ENCODE data around the gene KRT35.
"Not testable (repeated sequence)": the region's sequence is repeated elsewhere in the genome, so short reads cannot be mapped to it uniquely, and the experiment has no call there.

The KRT35 gene

GRCh38 chr17:41442739-41443138 lies 38.2 kb downstream of the KRT35 start:
- no peaks in the 10 kb centered on the region for H3K36me3 Mint-ChIP-seq
- no peak for DNase-seq
- H3K9me3 Mint-ChIP-seq, result no peaks in the 10 kb centered on the region
- no peaks in the 10 kb centered on the region for H3K4me1 Mint-ChIP-seq
- H3K4me3 Mint-ChIP-seq, result no peak overlapping the region
- peaks cover 27% of the 10 kb centered on the region for H3K27me3 Mint-ChIP-seq
- no peak overlapping the region for H3K27ac Mint-ChIP-seq
- CTCF ChIA-PET, result no interaction called here

- H3K27ac Mint-ChIP-seq, result no peak within 1 kb of the TSS
- no peak within 1 kb of the TSS for H3K4me3 Mint-ChIP-seq
- CTCF ChIA-PET, result no interaction called here
- H3K9me3 Mint-ChIP-seq, result no peaks in the 10 kb centered on the region
- peaks cover 27% of the 10 kb centered on the region for H3K27me3 Mint-ChIP-seq
- no peaks in the 10 kb centered on the region for H3K4me1 Mint-ChIP-seq
- no peaks in the 10 kb centered on the region for H3K36me3 Mint-ChIP-seq
- DNase-seq, result no peak
Observed at GRCh38 chr17:41440531-41441033, 40.4 kb downstream of the KRT35 start, which contains the start of gene KRT38. Gene KRT38, minus strand, starts transcription at chr17:41440983. Its CDS starts 62 bp downstream, at chr17:41440921.

- H3K27ac Mint-ChIP-seq, result no peak overlapping the region
Observed at GRCh38 chr17:41439375-41439774, 41.6 kb downstream of the KRT35 start.

GRCh38 chr17:41437769-41438168 lies 43.2 kb downstream of the KRT35 start:
- DNase-seq, result no peak
- H3K27me3 Mint-ChIP-seq, result peaks cover 14% of the 10 kb centered on the region
- H3K36me3 Mint-ChIP-seq, result no peaks in the 10 kb centered on the region
- CTCF ChIA-PET, result no interaction called here
- no peaks in the 10 kb centered on the region for H3K9me3 Mint-ChIP-seq
- H3K27ac Mint-ChIP-seq, result no peak overlapping the region
- H3K4me3 Mint-ChIP-seq, result no peak overlapping the region
- no peaks in the 10 kb centered on the region for H3K4me1 Mint-ChIP-seq

More at GRCh38 chr17:41439375-41439774, 41.6 kb downstream of the KRT35 start:
- H3K9me3 Mint-ChIP-seq, result no peaks in the 10 kb centered on the region
- CTCF ChIA-PET, result no interaction called here
- peaks cover 24% of the 10 kb centered on the region for H3K27me3 Mint-ChIP-seq
- no peak for DNase-seq
- H3K4me3 Mint-ChIP-seq, result no peak overlapping the region
- H3K4me1 Mint-ChIP-seq, result no peaks in the 10 kb centered on the region
- no peaks in the 10 kb centered on the region for H3K36me3 Mint-ChIP-seq

GRCh38 chr17:41437254-41437653 lies 43.7 kb downstream of the KRT35 start:
- Mint-ChIP-seq H3K27ac (no peak overlapping the region), H3K27me3 (peaks cover 13% of the 10 kb centered on the region)

GRCh38 chr17:41434415-41434814 lies 46.5 kb downstream of the KRT35 start:
- no peak for DNase-seq
- Mint-ChIP-seq H3K4me1 (no peaks in the 10 kb centered on the region), H3K9me3 (no peaks in the 10 kb centered on the region), H3K4me3 (no peak overlapping the region), H3K27me3 (peaks cover 8% of the 10 kb centered on the region), H3K27ac (no peak overlapping the region), H3K36me3 (no peaks in the 10 kb centered on the region)
- CTCF ChIA-PET, result interaction anchor here (1.0 kb wide), 1 partner anchor 114 kb away, joined by 3 read pairs; no protein-coding TSS in a partner anchor

More at GRCh38 chr17:41437254-41437653, 43.7 kb downstream of the KRT35 start:
- Mint-ChIP-seq H3K4me3 (no peak overlapping the region), H3K4me1 (no peaks in the 10 kb centered on the region), H3K9me3 (no peaks in the 10 kb centered on the region), H3K36me3 (no peaks in the 10 kb centered on the region)
- CTCF ChIA-PET, result no interaction called here
- DNase-seq, result no peak

- H3K4me1 Mint-ChIP-seq, result no peaks in the 10 kb centered on the region
- no peaks in the 10 kb centered on the region for H3K36me3 Mint-ChIP-seq
- DNase-seq, result no peak
- CTCF ChIA-PET, result interaction anchor here (1.0 kb wide), 1 partner anchor 115 kb away, joined by 3 read pairs; no protein-coding TSS in a partner anchor
- no peak overlapping the region for H3K27ac Mint-ChIP-seq
- H3K9me3 Mint-ChIP-seq, result no peaks in the 10 kb centered on the region
- peaks cover 8% of the 10 kb centered on the region for H3K27me3 Mint-ChIP-seq
- no peak overlapping the region for H3K4me3 Mint-ChIP-seq
Observed at GRCh38 chr17:41434005-41434404, 46.9 kb downstream of the KRT35 start.

GRCh38 chr17:41433586-41433985 lies 47.4 kb downstream of the KRT35 start:
- CTCF ChIA-PET, result interaction anchor here (1.0 kb wide), 1 partner anchor 115 kb away, joined by 3 read pairs; no protein-coding TSS in a partner anchor
- no peaks in the 10 kb centered on the region for H3K36me3 Mint-ChIP-seq
- no peak overlapping the region for H3K4me3 Mint-ChIP-seq
- H3K27me3 Mint-ChIP-seq, result peaks cover 8% of the 10 kb centered on the region
- no peak overlapping the region for H3K27ac Mint-ChIP-seq
- DNase-seq, result no peak
- no peaks in the 10 kb centered on the region for H3K9me3 Mint-ChIP-seq
- no peaks in the 10 kb centered on the region for H3K4me1 Mint-ChIP-seq

GRCh38 chr17:41430376-41430775 lies 50.6 kb downstream of the KRT35 start:
- H3K4me3 Mint-ChIP-seq, H3K27ac Mint-ChIP-seq, H3K4me1 Mint-ChIP-seq, H3K36me3 Mint-ChIP-seq, H3K9me3 Mint-ChIP-seq, H3K27me3 Mint-ChIP-seq, CTCF ChIA-PET, DNase-seq: not testable (repeated sequence)

- no peaks in the 10 kb centered on the region for H3K36me3 Mint-ChIP-seq
- no peak overlapping the region for H3K27ac Mint-ChIP-seq
- no peaks in the 10 kb centered on the region for H3K9me3 Mint-ChIP-seq
- no peaks in the 10 kb centered on the region for H3K4me1 Mint-ChIP-seq
- H3K27me3 Mint-ChIP-seq, result peaks cover 8% of the 10 kb centered on the region
- H3K4me3 Mint-ChIP-seq, result no peak overlapping the region
- DNase-seq, result no peak
- CTCF ChIA-PET, result no interaction called here
Observed at GRCh38 chr17:41429667-41430066, 51.3 kb downstream of the KRT35 start.

GRCh38 chr17:41428591-41429291 lies 52.2 kb downstream of the KRT35 start:
- CTCF ChIA-PET, result no interaction called here
- Mint-ChIP-seq H3K36me3 (no peaks in the 10 kb centered on the region), H3K9me3 (no peaks in the 10 kb centered on the region), H3K4me3 (no peak overlapping the region), H3K27me3 (peaks cover 7% of the 10 kb centered on the region), H3K4me1 (no peaks in the 10 kb centered on the region), H3K27ac (no peak overlapping the region)
- DNase-seq, result no peak
